ENCODE data around the gene SNRNP70.
"Not testable (repeated sequence)": the region's sequence is repeated elsewhere in the genome, so short reads cannot be mapped to it uniquely, and the experiment has no call there.

SNRNP70 gene, protein sequence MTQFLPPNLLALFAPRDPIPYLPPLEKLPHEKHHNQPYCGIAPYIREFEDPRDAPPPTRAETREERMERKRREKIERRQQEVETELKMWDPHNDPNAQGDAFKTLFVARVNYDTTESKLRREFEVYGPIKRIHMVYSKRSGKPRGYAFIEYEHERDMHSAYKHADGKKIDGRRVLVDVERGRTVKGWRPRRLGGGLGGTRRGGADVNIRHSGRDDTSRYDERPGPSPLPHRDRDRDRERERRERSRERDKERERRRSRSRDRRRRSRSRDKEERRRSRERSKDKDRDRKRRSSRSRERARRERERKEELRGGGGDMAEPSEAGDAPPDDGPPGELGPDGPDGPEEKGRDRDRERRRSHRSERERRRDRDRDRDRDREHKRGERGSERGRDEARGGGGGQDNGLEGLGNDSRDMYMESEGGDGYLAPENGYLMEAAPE

DNA sequence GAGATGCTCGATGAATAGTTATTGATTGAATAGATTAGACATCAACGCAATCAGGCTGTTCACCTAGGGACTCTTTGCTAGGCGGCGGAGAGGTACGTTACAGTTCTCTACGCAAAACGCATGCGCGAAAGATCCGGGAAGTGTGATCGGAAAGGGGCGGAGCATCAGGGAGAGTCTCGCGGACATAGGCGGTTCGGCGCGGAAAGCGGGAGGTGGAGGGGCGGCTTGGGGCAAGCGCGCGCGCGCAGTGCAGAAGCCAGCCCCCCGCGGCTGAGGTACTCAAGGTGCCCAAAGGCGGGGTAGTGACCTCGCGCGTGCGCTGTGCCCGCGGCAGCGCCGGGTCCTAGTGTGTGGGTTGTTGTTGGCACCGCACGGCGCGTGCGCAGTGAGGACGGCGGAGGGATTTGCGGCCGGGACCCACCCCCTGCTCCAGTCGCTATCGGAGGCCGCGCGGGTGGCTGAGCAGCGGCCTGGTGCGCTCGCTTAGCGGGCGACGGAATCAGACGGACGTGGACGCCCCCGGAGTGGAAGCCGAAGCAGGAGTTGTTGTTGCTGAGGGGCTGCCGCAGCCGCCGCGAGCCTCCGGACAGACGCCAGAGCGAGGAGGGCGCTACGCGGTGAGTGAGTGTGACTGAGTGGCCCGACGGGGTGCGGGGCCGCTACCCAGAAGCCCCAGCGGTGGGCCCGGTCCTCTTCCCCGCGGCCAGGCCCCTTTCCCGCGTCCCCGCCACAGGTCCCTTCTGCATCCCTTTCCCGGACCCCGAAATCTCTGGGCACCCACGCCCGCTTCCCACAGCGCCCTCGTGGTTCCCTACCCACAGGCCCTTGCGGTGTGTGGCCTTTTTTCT, at the start of gene SNRNP70:
Gene SNRNP70, plus strand, starts transcription at position 432 of the 848 bp plus-strand sequence. CDS start 964 bp downstream, outside the sequence.
- H3K4me3 ChIP-seq (ENCODE audit: low read depth, low read length) = peak within 1 kb of the TSS; percentile 89
- H3K27ac ChIP-seq (ENCODE audit: low read depth, low read length) = peak within 1 kb of the TSS; percentile 92
- 0 out of 2 replicates have a peak, but pooled peaks cover 5% of the 10 kb centered on the region for H3K9me3 ChIP-seq (ENCODE audit: control insufficient read depth, insufficient read depth, low read depth, low read length)
- peaks cover 5% of the 10 kb centered on the region for H3K4me1 ChIP-seq (ENCODE audit: control insufficient read depth, insufficient read depth, low read length)
- peaks cover 32% of the 10 kb centered on the region for H3K36me3 ChIP-seq (ENCODE audit: control insufficient read depth, insufficient read depth, low read length)
- 0 out of 2 replicates have a peak, but pooled peaks cover 2% of the 10 kb centered on the region for H3K27me3 ChIP-seq (ENCODE audit: control insufficient read depth, insufficient read depth, low read length)
- H3K9ac ChIP-seq (ENCODE audit: low read length) = peak within 1 kb of the TSS; percentile 99

DNA sequence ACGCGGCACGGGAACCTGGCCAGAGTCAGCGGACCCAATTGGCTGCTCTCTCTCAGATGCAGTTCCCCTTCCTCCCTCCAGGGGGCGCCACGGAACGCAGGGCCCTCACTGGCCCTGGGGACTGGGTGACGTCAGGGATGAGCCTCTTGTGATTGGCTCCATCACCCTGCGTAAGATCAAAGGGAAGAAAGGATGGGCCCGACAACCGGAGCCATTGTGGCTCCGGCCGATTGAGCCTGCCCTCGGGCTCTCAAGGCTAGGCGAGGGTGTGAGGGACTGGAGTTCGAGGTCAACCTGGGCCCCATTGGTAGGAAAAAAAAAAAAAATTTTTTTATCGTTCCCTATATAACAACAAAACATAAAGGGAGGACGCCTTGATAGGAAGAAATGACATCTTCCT, 48.4 kb upstream of the SNRNP70 start, which contains the start of gene CGB1:
Gene CGB1, minus strand, starts transcription at position 81 of the 400 bp plus-strand sequence. CDS start 184 bp downstream, outside the sequence.
- H3K36me3 ChIP-seq (ENCODE audit: control insufficient read depth, insufficient read depth, low read length); H3K9me3 ChIP-seq (ENCODE audit: control insufficient read depth, insufficient read depth, low read depth, low read length); H3K9ac ChIP-seq (ENCODE audit: low read length); H3K4me1 ChIP-seq (ENCODE audit: control insufficient read depth, insufficient read depth, low read length); H3K27ac ChIP-seq (ENCODE audit: low read depth, low read length); H3K27me3 ChIP-seq (ENCODE audit: control insufficient read depth, insufficient read depth, low read length): not testable (repeated sequence)
- H3K4me3 ChIP-seq (ENCODE audit: low read depth, low read length) = peak within 1 kb of the TSS; percentile 16; the same call in 1 of the 2 replicates

DNA sequence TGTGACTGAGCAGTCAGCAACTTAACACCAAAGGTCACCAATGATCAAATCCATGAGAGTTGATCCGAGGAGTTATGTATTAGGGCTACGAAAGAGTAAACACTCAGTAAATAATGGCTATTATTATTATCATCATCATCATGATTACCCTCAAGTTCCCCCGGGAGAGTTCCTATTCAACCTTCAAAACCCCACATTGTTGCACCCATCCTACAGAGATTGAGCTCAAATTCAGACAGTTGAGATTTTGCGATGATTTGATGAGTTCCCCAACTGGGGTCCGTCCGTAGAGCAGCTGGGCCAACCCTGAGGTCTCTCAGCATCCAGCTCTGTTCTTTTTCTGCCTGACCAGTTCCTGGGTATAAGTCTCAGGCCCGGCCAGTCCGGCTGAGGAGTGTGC, 47.1 kb upstream of the SNRNP70 start:
- H3K4me3 ChIP-seq (ENCODE audit: low read depth, low read length); H3K9me3 ChIP-seq (ENCODE audit: control insufficient read depth, insufficient read depth, low read depth, low read length); H3K9ac ChIP-seq (ENCODE audit: low read length); H3K27me3 ChIP-seq (ENCODE audit: control insufficient read depth, insufficient read depth, low read length); H3K27ac ChIP-seq (ENCODE audit: low read depth, low read length); H3K4me1 ChIP-seq (ENCODE audit: control insufficient read depth, insufficient read depth, low read length); H3K36me3 ChIP-seq (ENCODE audit: control insufficient read depth, insufficient read depth, low read length): not testable (repeated sequence)

DNA sequence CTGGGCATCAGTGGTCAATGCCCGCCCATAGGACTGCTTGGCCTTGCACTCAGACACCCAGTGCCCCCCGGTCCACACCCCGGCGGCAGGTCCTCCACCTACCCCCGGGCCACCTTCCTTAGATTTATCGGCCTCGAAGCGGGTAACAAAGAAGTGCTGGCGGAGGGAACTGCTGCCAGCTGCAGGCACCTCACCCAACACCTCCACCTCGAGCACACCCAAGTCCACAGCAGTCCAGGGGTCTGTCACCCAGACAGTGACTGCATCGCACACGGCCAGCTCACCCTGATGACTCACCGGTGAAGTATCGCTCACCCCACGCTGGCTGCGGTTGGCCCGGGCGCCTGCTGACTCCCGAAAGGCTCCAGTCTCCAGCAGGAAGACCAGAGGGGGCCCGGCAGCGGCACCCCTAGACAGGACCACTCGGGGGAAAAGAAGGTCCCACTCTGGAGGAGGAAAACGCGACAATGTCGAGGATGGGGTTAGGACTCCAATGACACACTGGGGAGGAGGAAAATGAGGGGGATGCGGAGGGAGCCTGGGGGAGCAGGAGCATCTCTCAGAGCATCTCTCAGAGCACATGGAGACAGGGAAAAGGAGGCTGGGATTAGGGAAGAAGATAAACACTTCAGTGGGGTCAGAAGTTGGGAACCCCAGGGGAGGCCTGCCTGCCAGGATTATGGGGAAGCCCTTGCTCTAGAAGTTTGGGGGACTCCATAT, 46.5 kb upstream of the SNRNP70 start:
- H3K9ac ChIP-seq (ENCODE audit: low read length); H3K9me3 ChIP-seq (ENCODE audit: control insufficient read depth, insufficient read depth, low read depth, low read length); H3K27ac ChIP-seq (ENCODE audit: low read depth, low read length); H3K4me1 ChIP-seq (ENCODE audit: control insufficient read depth, insufficient read depth, low read length); H3K27me3 ChIP-seq (ENCODE audit: control insufficient read depth, insufficient read depth, low read length); H3K36me3 ChIP-seq (ENCODE audit: control insufficient read depth, insufficient read depth, low read length); H3K4me3 ChIP-seq (ENCODE audit: low read depth, low read length): not testable (repeated sequence)

DNA sequence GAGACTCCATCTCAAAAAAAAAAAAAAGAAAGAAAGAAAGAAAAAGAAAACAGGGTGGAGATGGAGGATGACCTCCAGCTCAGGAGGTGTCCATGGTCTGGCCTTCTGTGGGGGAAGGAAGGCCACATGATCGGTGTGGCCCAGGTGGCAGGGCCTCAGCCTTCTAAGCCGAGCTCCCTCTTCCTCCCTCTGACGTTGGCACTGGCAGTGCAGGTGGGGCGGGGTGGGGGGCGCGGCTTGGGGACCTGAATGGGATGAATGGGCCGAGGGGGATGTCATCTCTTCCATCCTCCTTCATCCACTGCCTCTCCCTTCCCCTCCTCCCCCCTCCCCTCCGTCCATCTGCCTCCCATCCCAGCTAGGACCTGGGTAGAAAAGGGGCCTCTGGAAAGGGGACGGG, 45.5 kb upstream of the SNRNP70 start:
- not testable (repeated sequence) for H3K36me3 ChIP-seq (ENCODE audit: control insufficient read depth, insufficient read depth, low read length); H3K4me3 ChIP-seq (ENCODE audit: low read depth, low read length); H3K4me1 ChIP-seq (ENCODE audit: control insufficient read depth, insufficient read depth, low read length); H3K27me3 ChIP-seq (ENCODE audit: control insufficient read depth, insufficient read depth, low read length); H3K9ac ChIP-seq (ENCODE audit: low read length); H3K27ac ChIP-seq (ENCODE audit: low read depth, low read length); H3K9me3 ChIP-seq (ENCODE audit: control insufficient read depth, insufficient read depth, low read depth, low read length)

DNA sequence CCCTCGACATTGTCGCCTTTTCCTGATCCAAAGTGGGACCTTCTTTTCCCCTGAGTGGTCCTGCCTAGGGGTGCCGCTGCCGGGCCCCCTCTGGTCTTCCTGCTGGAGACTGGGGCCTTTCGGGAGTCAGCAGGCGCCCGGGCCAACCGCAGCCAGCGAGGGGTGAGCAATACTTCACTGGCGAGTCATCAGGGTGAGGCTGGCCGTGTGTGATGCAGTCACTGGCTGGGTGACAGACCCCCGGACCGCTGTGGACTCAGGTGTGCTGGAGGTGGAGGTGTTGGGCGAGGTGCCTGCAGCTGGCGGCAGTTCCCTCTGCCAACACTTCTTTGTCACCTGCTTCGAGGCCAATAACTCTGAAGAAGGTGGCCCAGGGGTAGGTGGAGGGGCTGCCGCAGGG, 43.1 kb upstream of the SNRNP70 start:
- Histone ChIP-seq H3K9ac (ENCODE audit: low read length) (no peak overlapping the region), H3K36me3 (ENCODE audit: control insufficient read depth, insufficient read depth, low read length) (no peaks in the 10 kb centered on the region), H3K9me3 (ENCODE audit: control insufficient read depth, insufficient read depth, low read depth, low read length) (no peaks in the 10 kb centered on the region), H3K27ac (ENCODE audit: low read depth, low read length) (no peak overlapping the region), H3K27me3 (ENCODE audit: control insufficient read depth, insufficient read depth, low read length) (no peaks in the 10 kb centered on the region), H3K4me1 (ENCODE audit: control insufficient read depth, insufficient read depth, low read length) (peaks cover 2% of the 10 kb centered on the region; the same call in 1 of the 2 replicates), H3K4me3 (ENCODE audit: low read depth, low read length) (no peak overlapping the region)

DNA sequence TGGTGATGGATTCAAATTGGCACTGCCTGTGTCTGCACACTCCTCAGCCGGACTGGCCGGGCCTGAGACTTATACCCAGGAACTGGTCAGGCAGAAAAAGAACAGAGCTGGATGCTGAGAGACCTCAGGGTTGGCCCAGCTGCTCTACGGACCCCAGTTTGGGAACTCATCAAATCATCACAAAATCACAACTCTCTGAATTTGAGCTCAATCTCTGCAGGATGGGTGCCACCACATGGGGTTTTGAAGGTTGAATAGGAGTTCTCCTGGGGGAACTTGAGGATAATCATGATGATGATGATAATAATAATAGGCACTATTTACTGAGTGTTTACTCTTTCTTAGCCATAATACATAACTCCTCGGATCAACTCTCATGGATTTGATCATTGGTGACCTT, 42.6 kb upstream of the SNRNP70 start:
- not testable (repeated sequence) for H3K36me3 ChIP-seq (ENCODE audit: control insufficient read depth, insufficient read depth, low read length); H3K9ac ChIP-seq (ENCODE audit: low read length); H3K9me3 ChIP-seq (ENCODE audit: control insufficient read depth, insufficient read depth, low read depth, low read length); H3K27me3 ChIP-seq (ENCODE audit: control insufficient read depth, insufficient read depth, low read length); H3K27ac ChIP-seq (ENCODE audit: low read depth, low read length); H3K4me1 ChIP-seq (ENCODE audit: control insufficient read depth, insufficient read depth, low read length); H3K4me3 ChIP-seq (ENCODE audit: low read depth, low read length)

DNA sequence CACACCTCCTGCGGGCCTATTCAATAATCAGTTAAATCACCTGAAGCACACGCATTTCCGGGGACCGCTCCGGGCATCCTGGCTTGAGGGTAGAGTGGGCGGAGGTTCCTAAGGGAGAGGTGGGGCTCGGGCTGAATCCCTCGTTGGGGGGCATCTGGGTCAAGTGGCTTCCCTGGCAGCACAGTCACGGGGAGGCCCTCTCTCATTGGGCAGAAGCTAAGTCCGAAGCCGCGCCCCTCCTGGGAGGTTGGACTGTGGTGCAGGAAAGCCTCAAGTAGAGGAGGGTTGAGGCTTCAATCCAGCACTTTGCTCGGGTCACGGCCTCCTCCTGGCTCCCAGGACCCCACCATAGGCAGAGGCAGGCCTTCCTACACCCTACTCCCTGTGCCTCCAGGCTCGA, 41.7 kb upstream of the SNRNP70 start, which contains the start of gene CGB5:
Gene CGB5, plus strand, starts transcription at position 301 of the 400 bp plus-strand sequence. CDS start 362 bp downstream, outside the sequence.
- H3K9me3 ChIP-seq (ENCODE audit: control insufficient read depth, insufficient read depth, low read depth, low read length); H3K36me3 ChIP-seq (ENCODE audit: control insufficient read depth, insufficient read depth, low read length); H3K27me3 ChIP-seq (ENCODE audit: control insufficient read depth, insufficient read depth, low read length); H3K4me1 ChIP-seq (ENCODE audit: control insufficient read depth, insufficient read depth, low read length); H3K4me3 ChIP-seq (ENCODE audit: low read depth, low read length); H3K27ac ChIP-seq (ENCODE audit: low read depth, low read length); H3K9ac ChIP-seq (ENCODE audit: low read length): not testable (repeated sequence)

DNA sequence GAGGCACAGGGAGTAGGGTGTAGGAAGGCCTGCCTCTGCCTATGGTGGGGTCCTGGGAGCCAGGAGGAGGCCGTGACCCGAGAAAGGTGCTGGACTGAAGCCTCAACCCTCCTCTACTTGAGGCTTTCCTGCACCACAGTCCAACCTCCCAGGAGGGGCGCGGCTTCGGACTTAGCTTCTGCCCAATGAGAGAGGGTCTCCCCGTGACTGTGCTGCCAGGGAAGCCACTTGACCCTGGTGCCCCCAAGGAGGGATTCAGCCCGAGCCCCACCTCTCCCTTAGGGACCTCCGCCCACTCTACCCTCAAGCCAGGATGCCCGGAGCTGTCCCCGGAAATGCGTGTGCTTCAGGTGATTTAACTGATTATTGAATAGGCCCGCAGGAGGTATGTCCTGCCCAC, 36.2 kb upstream of the SNRNP70 start, which contains the start of gene CGB8:
Gene CGB8, minus strand, starts transcription at position 101 of the 400 bp plus-strand sequence. CDS start 372 bp downstream, outside the sequence.
- H3K27ac ChIP-seq (ENCODE audit: low read depth, low read length); H3K36me3 ChIP-seq (ENCODE audit: control insufficient read depth, insufficient read depth, low read length); H3K27me3 ChIP-seq (ENCODE audit: control insufficient read depth, insufficient read depth, low read length); H3K9me3 ChIP-seq (ENCODE audit: control insufficient read depth, insufficient read depth, low read depth, low read length); H3K9ac ChIP-seq (ENCODE audit: low read length); H3K4me1 ChIP-seq (ENCODE audit: control insufficient read depth, insufficient read depth, low read length); H3K4me3 ChIP-seq (ENCODE audit: low read depth, low read length): not testable (repeated sequence)

DNA sequence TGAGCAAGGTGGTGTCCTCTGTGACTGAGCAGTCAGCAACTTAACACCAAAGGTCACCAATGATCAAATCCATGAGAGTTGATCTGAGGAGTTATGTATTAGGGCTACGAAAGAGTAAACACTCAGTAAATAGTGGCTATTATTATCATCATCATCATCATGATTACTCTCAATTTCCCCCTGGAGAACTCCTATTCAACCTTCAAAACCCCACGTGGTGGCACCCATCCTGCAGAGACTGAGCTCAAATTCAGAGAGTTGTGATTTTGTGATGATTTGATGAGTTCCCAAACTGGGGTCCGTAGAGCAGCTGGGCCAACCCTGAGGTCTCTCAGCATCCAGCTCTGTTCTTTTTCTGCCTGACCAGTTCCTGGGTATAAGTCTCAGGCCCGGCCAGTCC, 35.4 kb upstream of the SNRNP70 start:
- not testable (repeated sequence) for H3K9me3 ChIP-seq (ENCODE audit: control insufficient read depth, insufficient read depth, low read depth, low read length); H3K9ac ChIP-seq (ENCODE audit: low read length); H3K27me3 ChIP-seq (ENCODE audit: control insufficient read depth, insufficient read depth, low read length); H3K27ac ChIP-seq (ENCODE audit: low read depth, low read length); H3K4me1 ChIP-seq (ENCODE audit: control insufficient read depth, insufficient read depth, low read length); H3K4me3 ChIP-seq (ENCODE audit: low read depth, low read length); H3K36me3 ChIP-seq (ENCODE audit: control insufficient read depth, insufficient read depth, low read length)

Data from HUES6 (cell line).